Activated CD4-positive, CD25-positive, alpha-beta regulatory T cell treated with anti-CD3 and anti-CD28 coated beads, Interleukin-2, amount 50 U/mL, for 72 hours (primary cell): Measurements from ENCODE around the gene NPSR1.
"Not testable (repeated sequence)": the region's sequence is repeated elsewhere in the genome, so short reads cannot be mapped to it uniquely, and the experiment has no call there.

Experiments
- DNase-seq: peaks from one replicate; pipeline ENCODE4 v3.0.0; 2021

Gene NPSR1

GRCh38 chr7:34838329-34838728, 180.3 kb downstream of the NPSR1 start:
- no peak for DNase-seq

GRCh38 chr7:34839645-34840044, 181.6 kb downstream of the NPSR1 start:
- DNase-seq, result no peak

- DNase-seq, result no peak
Observed at GRCh38 chr7:34840176-34840785, 182.3 kb downstream of the NPSR1 start.

- no peak for DNase-seq
Observed at GRCh38 chr7:34841326-34841725, 183.3 kb downstream of the NPSR1 start.

GRCh38 chr7:34842782-34843181, 184.8 kb downstream of the NPSR1 start:
- DNase-seq, result no peak

- no peak for DNase-seq
Observed at GRCh38 chr7:34844406-34844805, 186.4 kb downstream of the NPSR1 start.

- no peak for DNase-seq
Observed at GRCh38 chr7:34844936-34845665, 187.1 kb downstream of the NPSR1 start.

- no peak for DNase-seq
Observed at GRCh38 chr7:34845666-34846361, 187.8 kb downstream of the NPSR1 start.

GRCh38 chr7:34846976-34847375, 189.0 kb downstream of the NPSR1 start:
- no peak for DNase-seq

- no peak for DNase-seq
Observed at GRCh38 chr7:34848670-34849069, 190.7 kb downstream of the NPSR1 start.

- DNase-seq, result no peak
Observed at GRCh38 chr7:34849163-34849960, 191.3 kb downstream of the NPSR1 start.

- no peak for DNase-seq
Observed at GRCh38 chr7:34849986-34850385, 192.0 kb downstream of the NPSR1 start.

GRCh38 chr7:34850681-34851080, 192.7 kb downstream of the NPSR1 start:
- no peak for DNase-seq

- DNase-seq, result no peak
Observed at GRCh38 chr7:34851431-34851830, 193.4 kb downstream of the NPSR1 start.

- not testable (repeated sequence) for DNase-seq
Observed at GRCh38 chr7:34858444-34858843, 200.4 kb downstream of the NPSR1 start.

GRCh38 chr7:34859281-34859680, 201.3 kb downstream of the NPSR1 start:
- DNase-seq, result not testable (repeated sequence)

- DNase-seq, result not testable (repeated sequence)
Observed at GRCh38 chr7:34866222-34866621, 208.2 kb downstream of the NPSR1 start.

- not testable (repeated sequence) for DNase-seq
Observed at GRCh38 chr7:34867341-34867740, 209.3 kb downstream of the NPSR1 start.

GRCh38 chr7:34868602-34869001, 210.6 kb downstream of the NPSR1 start:
- not testable (repeated sequence) for DNase-seq

GRCh38 chr7:34869057-34869456, 211.0 kb downstream of the NPSR1 start:
- no peak for DNase-seq

- DNase-seq, result not testable (repeated sequence)
Observed at GRCh38 chr7:34870041-34870440, 212.0 kb downstream of the NPSR1 start.

GRCh38 chr7:34874329-34874728, 216.3 kb downstream of the NPSR1 start:
- DNase-seq, result not testable (repeated sequence)

- DNase-seq, result no peak
Observed at GRCh38 chr7:34875481-34875880, 217.5 kb downstream of the NPSR1 start.
